Glutamatergic neuron (in vitro differentiated cells): ENCODE data around the gene RFXANK. TPM values are rescaled to one million over a fixed set of nuclear protein-coding genes. Genes with fewer than 3 reads are reported as not detected.
"Not testable (repeated sequence)": the region's sequence is repeated elsewhere in the genome, so short reads cannot be mapped to it uniquely, and the experiment has no call there.

Experiments
- DNase-seq: peaks from one replicate; pipeline ENCODE4 v3.0.0; 2022
- H3K27ac Mint-ChIP-seq: one replicate; pipeline ENCODE4 v1.8.0; 2020; ENCODE audit warnings: mild to moderate bottlenecking, mixed read lengths, inconsistent platforms; ENCODE audit not compliant: unreplicated experiment
- H3K27me3 Mint-ChIP-seq: one replicate; pipeline ENCODE4 v1.8.0; 2020; ENCODE audit warnings: mild to moderate bottlenecking, moderate library complexity, mixed read lengths, inconsistent platforms; ENCODE audit not compliant: unreplicated experiment
- H3K36me3 Mint-ChIP-seq: one replicate; pipeline ENCODE4 v1.8.0; 2020; ENCODE audit warnings: mild to moderate bottlenecking, mixed read lengths, inconsistent platforms; ENCODE audit not compliant: unreplicated experiment
- H3K4me1 Mint-ChIP-seq: one replicate; pipeline ENCODE4 v1.8.0; 2020; ENCODE audit warnings: mild to moderate bottlenecking, low read depth, mixed read lengths, inconsistent platforms; ENCODE audit not compliant: unreplicated experiment
- H3K4me3 Mint-ChIP-seq: one replicate; pipeline ENCODE4 v1.8.0; 2020; ENCODE audit warnings: mild to moderate bottlenecking, mixed read lengths, inconsistent platforms; ENCODE audit not compliant: unreplicated experiment
- H3K9me3 Mint-ChIP-seq: one replicate; pipeline ENCODE4 v1.8.0; 2020; ENCODE audit warnings: mild to moderate bottlenecking, moderate library complexity, mixed read lengths, inconsistent platforms; ENCODE audit not compliant: unreplicated experiment
- CTCF ChIP-seq: fragments of 200-600 bp; sonication (generic); IDR thresholded peaks from one replicate; pipeline ENCODE4 v1.5.0; 2021; ENCODE audit not compliant: partially characterized antibody, unreplicated experiment
- total RNA-seq: library from RNA; stranded (reverse); fragmentation: NEBNext Ultra II Directional; extraction: Animal tissue kit (Norgen Biotek cat#: 25700); gene quantifications from one replicate; pipeline ENCODE4 v1.2.1, GENCODE V29; 2021; ENCODE audit not compliant: unreplicated experiment

RFXANK gene
- total RNA-seq, 1 donor from 2014 or later, result 73.5 TPM

- DNase-seq, result no peak
- no peak for TF ChIP-seq CTCF
- Mint-ChIP-seq H3K27me3 (peaks cover 1% of the 10 kb centered on the region), H3K36me3 (no peaks in the 10 kb centered on the region), H3K9me3 (peaks cover 3% of the 10 kb centered on the region), H3K4me1 (no peaks in the 10 kb centered on the region), H3K4me3 (no peak overlapping the region), H3K27ac (no peak overlapping the region)
Measured at GRCh38 chr19:19146865-19147264, 45.2 kb upstream of the RFXANK start.

GRCh38 chr19:19147344-19147743, 44.7 kb upstream of the RFXANK start:
- Mint-ChIP-seq H3K4me3 (no peak overlapping the region), H3K27me3 (peaks cover 1% of the 10 kb centered on the region), H3K27ac (no peak overlapping the region), H3K36me3 (no peaks in the 10 kb centered on the region), H3K9me3 (peaks cover 4% of the 10 kb centered on the region), H3K4me1 (no peaks in the 10 kb centered on the region)
- no peak for TF ChIP-seq CTCF
- no peak for DNase-seq

GRCh38 chr19:19148504-19148903, 43.6 kb upstream of the RFXANK start:
- not testable (repeated sequence) for H3K27me3 Mint-ChIP-seq, H3K4me3 Mint-ChIP-seq, H3K36me3 Mint-ChIP-seq, H3K27ac Mint-ChIP-seq, DNase-seq, H3K9me3 Mint-ChIP-seq, H3K4me1 Mint-ChIP-seq

- H3K9me3 Mint-ChIP-seq, result peaks cover 4% of the 10 kb centered on the region
- no peaks in the 10 kb centered on the region for H3K4me1 Mint-ChIP-seq
- H3K27me3 Mint-ChIP-seq, result peaks cover 3% of the 10 kb centered on the region
- no peak overlapping the region for H3K4me3 Mint-ChIP-seq
- DNase-seq, result no peak
- H3K36me3 Mint-ChIP-seq, result no peaks in the 10 kb centered on the region
- no peak overlapping the region for H3K27ac Mint-ChIP-seq
- no peak for TF ChIP-seq CTCF
Measured at GRCh38 chr19:19149435-19149834, 42.6 kb upstream of the RFXANK start.

GRCh38 chr19:19151418-19151817, 40.6 kb upstream of the RFXANK start:
- Mint-ChIP-seq H3K36me3 (peaks cover 3% of the 10 kb centered on the region), H3K27me3 (peaks cover 6% of the 10 kb centered on the region), H3K4me1 (no peaks in the 10 kb centered on the region), H3K27ac (no peak overlapping the region), H3K4me3 (no peak overlapping the region), H3K9me3 (peaks cover 5% of the 10 kb centered on the region)
- DNase-seq, result no peak
- no peak for TF ChIP-seq CTCF
